Neuron (in vitro differentiated cells): ENCODE data around the gene CCDC17.
"Not testable (repeated sequence)": the region's sequence is repeated elsewhere in the genome, so short reads cannot be mapped to it uniquely, and the experiment has no call there.

Experiments used
- H2AFZ ChIP-seq: one replicate; pipeline ENCODE4 v1.6.1; 2013; ENCODE audit warnings: low read depth, mild to moderate bottlenecking, inconsistent platforms, low read length, moderate library complexity
- H3K27me3 ChIP-seq: one replicate; pipeline ENCODE4 v1.6.1; 2013; ENCODE audit warnings: low read length; ENCODE audit not compliant: insufficient read depth
- H3K36me3 ChIP-seq: one replicate; pipeline ENCODE4 v1.6.1; 2013; ENCODE audit warnings: low read length; ENCODE audit not compliant: insufficient read depth
- H3K4me1 ChIP-seq: one replicate; pipeline ENCODE4 v1.6.1; 2013; ENCODE audit warnings: low read length; ENCODE audit not compliant: insufficient read depth
- H3K4me3 ChIP-seq: 2 replicates; pipeline ENCODE4 v1.5.1; 2013; ENCODE audit warnings: mild to moderate bottlenecking, low read length, moderate library complexity
- H3K9me3 ChIP-seq: one replicate; pipeline ENCODE4 v1.6.1; 2013; ENCODE audit warnings: low read length

The CCDC17 gene

DNA sequence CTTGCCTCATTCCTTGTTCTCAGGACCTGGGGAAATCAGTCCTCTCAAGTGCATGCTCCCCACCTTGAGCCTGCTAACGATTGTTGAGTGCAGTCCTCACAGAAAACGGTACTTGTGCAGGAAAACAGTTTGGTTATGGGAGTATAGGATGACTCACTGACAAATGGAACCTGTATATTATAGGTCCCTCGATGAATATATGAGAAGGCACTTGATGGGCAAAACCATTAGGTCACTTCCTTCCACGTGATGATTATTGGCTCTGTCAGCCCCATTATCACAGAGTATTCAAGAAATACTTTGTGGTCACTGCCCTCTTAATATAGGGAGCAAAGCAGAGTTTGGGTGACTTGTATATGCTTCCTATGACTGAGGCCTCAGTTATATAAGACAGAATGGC, 6.2 kb downstream of the CCDC17 start:
- H3K27me3 ChIP-seq, result no peaks in the 10 kb centered on the region
- H3K4me3 ChIP-seq, result no peak overlapping the region
- no peak overlapping the region for H2AFZ ChIP-seq
- H3K36me3 ChIP-seq, result peaks cover 70% of the 10 kb centered on the region
- no peaks in the 10 kb centered on the region for H3K9me3 ChIP-seq
- H3K4me1 ChIP-seq, result no peaks in the 10 kb centered on the region

GRCh38 chr1:45615885-45616284, 8.0 kb downstream of the CCDC17 start:
- Histone ChIP-seq H3K9me3 (no peaks in the 10 kb centered on the region), H3K27me3 (no peaks in the 10 kb centered on the region), H3K36me3 (peaks cover 78% of the 10 kb centered on the region), H2AFZ (no peak overlapping the region), H3K4me1 (no peaks in the 10 kb centered on the region), H3K4me3 (no peak overlapping the region)

GRCh38 chr1:45612941-45613579, 10.8 kb downstream of the CCDC17 start:
- peaks cover 86% of the 10 kb centered on the region for H3K36me3 ChIP-seq
- H3K4me1 ChIP-seq, result no peaks in the 10 kb centered on the region
- no peaks in the 10 kb centered on the region for H3K27me3 ChIP-seq
- H2AFZ ChIP-seq, result no peak overlapping the region
- H3K4me3 ChIP-seq, result no peak overlapping the region
- H3K9me3 ChIP-seq, result no peaks in the 10 kb centered on the region

DNA sequence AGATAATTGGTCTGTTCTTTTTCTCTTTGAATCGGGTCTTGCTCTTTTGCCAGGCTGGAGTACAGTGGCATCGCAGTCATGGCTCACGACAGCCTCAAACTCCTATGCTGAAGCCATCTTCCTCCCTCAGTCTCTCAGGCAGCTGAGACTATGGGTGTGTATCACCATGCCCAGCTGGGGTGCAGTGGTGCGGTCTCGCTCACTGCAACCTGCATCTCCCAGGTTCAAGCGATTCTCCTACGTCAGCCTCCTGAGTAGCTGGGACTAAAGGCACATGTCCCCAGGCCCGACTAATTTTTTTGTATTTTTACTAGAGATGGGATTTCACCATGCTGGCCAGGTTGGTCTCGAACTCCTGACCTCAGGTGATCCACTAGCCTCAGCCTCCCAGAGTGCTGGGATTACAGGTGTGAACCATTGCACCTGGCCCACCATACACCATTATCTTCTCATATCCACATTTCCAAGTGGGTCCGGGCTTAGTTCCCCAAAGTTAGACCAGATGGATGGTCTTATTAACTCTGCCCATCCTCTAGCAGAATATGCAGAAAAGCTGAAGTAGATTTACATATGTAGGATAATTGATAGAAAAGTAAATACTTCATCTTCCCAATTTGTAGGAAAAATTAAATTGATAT, 13.1 kb downstream of the CCDC17 start:
- Histone ChIP-seq H3K9me3 (no peaks in the 10 kb centered on the region), H3K27me3 (no peaks in the 10 kb centered on the region), H2AFZ (no peak overlapping the region), H3K36me3 (peaks cover 87% of the 10 kb centered on the region), H3K4me3 (no peak overlapping the region), H3K4me1 (no peaks in the 10 kb centered on the region)

- no peaks in the 10 kb centered on the region for H3K27me3 ChIP-seq
- peaks cover 88% of the 10 kb centered on the region for H3K36me3 ChIP-seq
- no peaks in the 10 kb centered on the region for H3K9me3 ChIP-seq
- H3K4me1 ChIP-seq, result no peaks in the 10 kb centered on the region
- no peak overlapping the region for H2AFZ ChIP-seq
- H3K4me3 ChIP-seq, result no peak overlapping the region
Observed at GRCh38 chr1:45608175-45609156, 15.4 kb downstream of the CCDC17 start.

DNA sequence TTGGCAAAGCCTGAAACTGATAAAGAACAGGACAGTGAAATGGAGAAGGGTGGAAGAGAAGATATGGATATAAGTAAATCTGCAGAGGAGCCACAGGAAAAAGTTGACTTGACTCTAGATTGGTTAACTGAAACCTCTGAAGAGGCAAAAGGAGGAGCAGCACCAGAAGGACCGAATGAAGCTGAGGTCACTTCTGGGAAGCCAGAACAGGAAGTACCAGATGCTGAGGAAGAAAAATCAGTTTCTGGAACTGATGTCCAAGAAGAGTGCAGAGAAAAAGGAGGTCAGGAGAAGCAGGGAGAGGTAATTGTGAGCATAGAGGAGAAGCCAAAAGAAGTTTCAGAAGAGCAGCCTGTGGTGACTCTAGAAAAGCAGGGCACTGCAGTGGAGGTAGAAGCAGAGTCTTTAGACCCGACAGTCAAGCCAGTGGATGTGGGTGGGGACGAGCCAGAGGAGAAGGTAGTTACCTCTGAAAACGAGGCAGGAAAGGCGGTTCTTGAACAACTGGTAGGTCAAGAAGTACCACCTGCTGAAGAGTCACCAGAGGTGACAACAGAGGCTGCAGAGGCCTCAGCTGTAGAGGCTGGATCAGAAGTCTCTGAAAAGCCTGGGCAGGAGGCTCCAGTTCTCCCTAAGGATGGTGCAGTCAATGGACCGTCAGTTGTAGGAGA, 16.3 kb downstream of the CCDC17 start:
- Histone ChIP-seq H2AFZ (no peak overlapping the region), H3K27me3 (no peaks in the 10 kb centered on the region), H3K4me1 (no peaks in the 10 kb centered on the region), H3K36me3 (peaks cover 87% of the 10 kb centered on the region), H3K9me3 (no peaks in the 10 kb centered on the region), H3K4me3 (no peak overlapping the region)

DNA sequence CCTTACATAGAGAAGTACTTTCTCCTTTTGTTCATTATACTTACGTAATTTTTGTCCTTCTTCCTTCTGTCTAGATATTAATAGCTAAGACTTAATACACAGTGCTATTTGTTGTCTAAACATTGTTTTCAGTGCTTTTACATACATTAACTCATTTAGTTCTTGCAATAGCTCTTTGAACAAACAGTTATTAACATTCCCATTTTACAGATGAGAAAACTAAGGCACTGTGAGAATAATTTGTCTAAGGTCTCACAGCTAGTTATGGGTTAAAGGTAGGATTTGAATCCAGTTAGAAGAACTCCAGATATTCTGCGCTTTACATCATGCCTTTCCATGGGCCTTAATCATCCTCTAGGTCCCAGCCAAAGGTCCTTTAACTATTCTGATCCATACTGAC, 19.6 kb downstream of the CCDC17 start:
- no peaks in the 10 kb centered on the region for H3K9me3 ChIP-seq
- H2AFZ ChIP-seq, result no peak overlapping the region
- H3K4me3 ChIP-seq, result no peak overlapping the region
- H3K27me3 ChIP-seq, result no peaks in the 10 kb centered on the region
- H3K4me1 ChIP-seq, result no peaks in the 10 kb centered on the region
- peaks cover 78% of the 10 kb centered on the region for H3K36me3 ChIP-seq

GRCh38 chr1:45596765-45597164, 27.1 kb downstream of the CCDC17 start:
- H3K27me3 ChIP-seq, H3K4me1 ChIP-seq, H3K9me3 ChIP-seq, H2AFZ ChIP-seq, H3K4me3 ChIP-seq: not testable (repeated sequence)
- peaks cover 60% of the 10 kb centered on the region for H3K36me3 ChIP-seq

DNA sequence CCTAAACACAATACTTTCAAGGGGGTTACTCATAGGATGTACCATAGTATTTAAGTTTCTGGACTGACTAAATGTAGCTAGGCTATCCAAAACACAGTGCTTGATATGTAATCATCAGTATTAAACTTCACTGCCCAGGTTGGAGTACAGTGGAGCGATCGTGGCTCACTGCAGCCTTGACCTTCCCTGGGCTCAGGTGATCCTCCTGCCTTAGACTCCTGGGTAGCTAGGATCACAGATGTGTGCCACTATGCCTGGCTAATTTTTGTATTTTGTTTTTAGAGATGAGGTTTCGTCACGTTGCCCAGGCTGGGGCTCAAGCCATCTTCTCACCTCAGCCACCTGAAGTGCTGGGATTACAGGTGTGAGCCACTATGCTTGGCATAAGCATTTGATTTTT, 29.4 kb downstream of the CCDC17 start:
- no peaks in the 10 kb centered on the region for H3K27me3 ChIP-seq
- no peaks in the 10 kb centered on the region for H3K9me3 ChIP-seq
- no peak overlapping the region for H3K4me3 ChIP-seq
- H3K36me3 ChIP-seq, result peaks cover 67% of the 10 kb centered on the region
- no peak overlapping the region for H2AFZ ChIP-seq
- no peaks in the 10 kb centered on the region for H3K4me1 ChIP-seq

DNA sequence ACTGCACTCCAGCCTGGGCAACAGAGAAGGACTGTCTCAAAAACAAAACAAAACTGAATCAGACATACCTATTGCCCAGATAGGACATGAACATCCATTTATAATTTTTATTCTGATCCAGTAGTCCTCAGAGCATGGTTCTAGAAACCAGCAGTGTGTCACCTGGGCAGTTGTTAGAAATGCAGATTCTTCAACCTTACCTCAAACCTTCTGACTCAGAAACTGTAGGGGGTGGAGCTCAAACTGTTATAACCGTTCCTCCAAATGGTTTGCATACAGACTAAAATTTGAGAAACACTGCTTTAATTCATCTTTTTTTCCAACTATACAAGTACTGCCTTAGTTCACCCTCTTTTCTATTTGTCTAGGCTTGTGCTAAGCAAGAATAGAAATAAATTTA, 34.0 kb downstream of the CCDC17 start:
- Histone ChIP-seq H3K4me1 (peaks cover 15% of the 10 kb centered on the region), H3K4me3 (no peak overlapping the region), H3K27me3 (no peaks in the 10 kb centered on the region), H3K36me3 (peaks cover 47% of the 10 kb centered on the region), H3K9me3 (no peaks in the 10 kb centered on the region), H2AFZ (no peak overlapping the region)

DNA sequence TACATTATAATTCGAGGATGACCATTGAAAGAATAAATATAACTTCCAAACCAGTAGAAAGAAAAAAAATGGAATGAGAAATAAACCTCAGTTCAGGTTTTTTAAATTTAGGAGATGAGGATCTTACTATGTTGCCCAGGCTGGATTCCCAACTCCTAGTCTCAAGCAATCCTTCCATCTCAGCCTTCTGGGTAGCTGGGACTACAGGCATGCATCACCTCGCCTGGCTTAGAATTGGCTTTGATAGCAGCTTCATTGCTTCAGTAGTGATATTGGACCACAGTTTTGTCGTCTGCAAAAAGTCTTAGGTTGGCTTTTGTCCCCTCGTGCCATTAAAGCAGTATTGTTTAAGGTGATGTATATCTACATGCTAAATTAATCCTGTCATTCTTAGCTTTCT, 37.1 kb downstream of the CCDC17 start:
- no peaks in the 10 kb centered on the region for H3K27me3 ChIP-seq
- H2AFZ ChIP-seq, result no peak overlapping the region
- H3K36me3 ChIP-seq, result peaks cover 22% of the 10 kb centered on the region
- peak overlapping the region; percentile 2 for H3K4me3 ChIP-seq
- peaks cover 15% of the 10 kb centered on the region for H3K4me1 ChIP-seq
- no peaks in the 10 kb centered on the region for H3K9me3 ChIP-seq

GRCh38 chr1:45585496-45586075, 38.3 kb downstream of the CCDC17 start:
- no peaks in the 10 kb centered on the region for H3K9me3 ChIP-seq
- H3K27me3 ChIP-seq, result no peaks in the 10 kb centered on the region
- H3K36me3 ChIP-seq, result peaks cover 14% of the 10 kb centered on the region
- peak overlapping the region; percentile 77 for H3K4me3 ChIP-seq
- no peak overlapping the region for H2AFZ ChIP-seq
- peaks cover 15% of the 10 kb centered on the region for H3K4me1 ChIP-seq
